ENCODE results near the gene POLD3. TPM values are rescaled to one million over a fixed set of nuclear protein-coding genes. Genes with fewer than 3 reads are reported as not detected.
"Not testable (repeated sequence)": the region's sequence is repeated elsewhere in the genome, so short reads cannot be mapped to it uniquely, and the experiment has no call there.

POLD3 gene
- total RNA-seq, 1 donor from 2014 or later = 50.1 TPM

DNA sequence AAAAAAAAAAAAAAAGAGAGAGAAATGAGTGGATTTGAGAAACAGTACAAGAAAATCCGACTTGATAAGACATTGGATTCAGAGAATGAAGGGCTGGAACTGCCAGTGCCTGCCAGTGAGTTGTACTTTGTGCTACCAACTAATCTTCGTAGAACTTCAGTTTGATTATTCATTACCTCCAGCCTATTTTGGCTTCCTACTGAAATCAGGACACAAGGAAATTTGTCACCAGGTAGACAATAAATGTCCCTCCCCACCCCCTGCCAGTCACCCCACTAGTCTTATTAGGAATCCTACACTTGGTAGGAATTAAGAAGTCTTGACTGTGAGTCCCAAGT is 21.4 kb upstream of the POLD3 start:
- Mint-ChIP-seq H3K9me3 (no peaks in the 10 kb centered on the region), H3K27ac (no peak overlapping the region), H3K27me3 (ENCODE audit: insufficient read depth) (peaks cover 4% of the 10 kb centered on the region), H3K36me3 (ENCODE audit: low read depth) (no peaks in the 10 kb centered on the region), H3K4me3 (no peak overlapping the region), H3K4me1 (ENCODE audit: low read depth) (no peaks in the 10 kb centered on the region)
- intact Hi-C loops (cut with micrococcal nuclease) = loop anchor here (5.0 kb wide), 1 partner anchor 314 kb away; no protein-coding TSS in a partner anchor
- DNase-seq (ENCODE audit: low spot score) = no peak

GRCh38 chr11:74572349-74572748 is 20.0 kb upstream of the POLD3 start:
- no peak overlapping the region for H3K4me3 Mint-ChIP-seq
- DNase-seq (ENCODE audit: low spot score) = no peak
- peaks cover 4% of the 10 kb centered on the region for H3K27me3 Mint-ChIP-seq (ENCODE audit: insufficient read depth)
- intact Hi-C loops (cut with micrococcal nuclease) = loop anchor here (5.0 kb wide), 1 partner anchor 315 kb away; no protein-coding TSS in a partner anchor
- H3K27ac Mint-ChIP-seq = no peak overlapping the region
- no peaks in the 10 kb centered on the region for H3K4me1 Mint-ChIP-seq (ENCODE audit: low read depth)
- H3K36me3 Mint-ChIP-seq (ENCODE audit: low read depth) = no peaks in the 10 kb centered on the region
- H3K9me3 Mint-ChIP-seq = no peaks in the 10 kb centered on the region

DNA sequence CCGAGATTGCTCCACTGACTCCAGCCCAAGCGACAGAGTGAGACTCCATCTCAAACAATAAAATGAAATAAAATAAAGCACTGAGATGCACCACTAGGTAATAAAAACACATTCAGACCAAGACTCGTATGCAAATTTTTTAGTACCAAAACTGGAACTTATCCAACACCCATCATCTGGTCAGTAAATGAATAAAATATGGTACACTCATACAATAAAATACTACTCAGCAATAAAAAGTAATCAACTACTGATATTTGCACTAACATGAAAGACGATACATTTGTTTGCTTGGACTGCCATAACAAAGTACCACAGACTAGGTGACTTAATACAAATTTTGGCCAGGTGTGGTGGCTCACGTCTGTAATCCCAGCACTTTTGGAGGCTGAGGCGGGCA is 17.8 kb upstream of the POLD3 start:
- Mint-ChIP-seq H3K9me3 (no peaks in the 10 kb centered on the region), H3K36me3 (ENCODE audit: low read depth) (no peaks in the 10 kb centered on the region), H3K4me1 (ENCODE audit: low read depth) (no peaks in the 10 kb centered on the region), H3K27me3 (ENCODE audit: insufficient read depth) (peaks cover 9% of the 10 kb centered on the region), H3K4me3 (no peak overlapping the region), H3K27ac (no peak overlapping the region)
- intact Hi-C loops (cut with micrococcal nuclease) = loop anchor here (5.0 kb wide), 1 partner anchor 317 kb away; no protein-coding TSS in a partner anchor
- no peak for DNase-seq (ENCODE audit: low spot score)

DNA sequence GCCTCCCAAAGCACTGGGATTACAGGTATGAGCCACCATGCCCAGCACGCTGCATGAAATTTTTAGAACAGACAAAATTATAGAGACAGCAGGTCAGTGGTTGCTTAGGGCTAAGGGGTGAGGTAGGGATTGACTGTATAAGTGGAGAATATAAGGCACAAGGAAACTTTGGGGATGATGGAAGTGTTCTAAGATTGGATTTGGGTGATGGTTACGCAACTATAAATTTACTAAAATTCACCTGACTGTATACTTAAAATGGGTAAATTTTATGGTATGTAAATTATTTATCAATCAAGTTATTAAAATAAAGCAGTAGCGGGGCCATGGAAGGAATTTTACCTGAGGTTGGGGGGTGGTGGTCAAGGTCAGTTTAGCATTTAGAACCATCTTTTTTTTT is 16.4 kb upstream of the POLD3 start:
- DNase-seq (ENCODE audit: low spot score) = no peak
- H3K36me3 Mint-ChIP-seq (ENCODE audit: low read depth) = no peaks in the 10 kb centered on the region
- no peak overlapping the region for H3K27ac Mint-ChIP-seq
- no peaks in the 10 kb centered on the region for H3K9me3 Mint-ChIP-seq
- no peaks in the 10 kb centered on the region for H3K4me1 Mint-ChIP-seq (ENCODE audit: low read depth)
- intact Hi-C loops (cut with micrococcal nuclease) = no loop called here
- H3K27me3 Mint-ChIP-seq (ENCODE audit: insufficient read depth) = peaks cover 8% of the 10 kb centered on the region
- no peak overlapping the region for H3K4me3 Mint-ChIP-seq

DNA sequence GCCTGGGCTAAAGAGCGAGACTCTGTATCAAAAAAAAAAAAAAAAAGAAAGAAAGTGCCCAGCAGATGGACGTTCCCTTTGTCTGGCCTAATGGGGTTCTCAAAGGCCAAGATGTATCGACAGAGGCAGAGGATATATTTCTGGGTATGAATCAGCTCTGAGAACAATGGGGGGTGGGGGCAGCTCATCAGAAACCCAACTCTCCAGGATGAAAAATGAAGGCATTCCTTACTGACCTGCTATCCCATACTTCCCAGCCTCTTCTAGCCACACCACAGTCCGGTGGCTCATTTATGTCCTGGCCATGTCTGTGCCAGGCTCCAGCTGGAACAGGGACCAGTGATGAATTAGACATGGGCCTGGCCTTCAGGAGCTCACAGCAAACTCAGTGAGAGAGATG is 15.2 kb upstream of the POLD3 start:
- Mint-ChIP-seq H3K9me3 (no peaks in the 10 kb centered on the region), H3K27ac (no peak overlapping the region), H3K4me3 (no peak overlapping the region), H3K4me1 (ENCODE audit: low read depth) (no peaks in the 10 kb centered on the region), H3K27me3 (ENCODE audit: insufficient read depth) (peaks cover 8% of the 10 kb centered on the region), H3K36me3 (ENCODE audit: low read depth) (no peaks in the 10 kb centered on the region)
- DNase-seq (ENCODE audit: low spot score) = no peak
- intact Hi-C loops (cut with micrococcal nuclease) = no loop called here

- Mint-ChIP-seq H3K9me3 (no peaks in the 10 kb centered on the region), H3K27ac (no peak overlapping the region), H3K36me3 (ENCODE audit: low read depth) (no peaks in the 10 kb centered on the region), H3K4me1 (ENCODE audit: low read depth) (no peaks in the 10 kb centered on the region), H3K4me3 (no peak overlapping the region), H3K27me3 (ENCODE audit: insufficient read depth) (peaks cover 8% of the 10 kb centered on the region)
- intact Hi-C loops (cut with micrococcal nuclease) = no loop called here
- DNase-seq (ENCODE audit: low spot score) = no peak
Observed at GRCh38 chr11:74577624-74578396, 14.6 kb upstream of the POLD3 start.

DNA sequence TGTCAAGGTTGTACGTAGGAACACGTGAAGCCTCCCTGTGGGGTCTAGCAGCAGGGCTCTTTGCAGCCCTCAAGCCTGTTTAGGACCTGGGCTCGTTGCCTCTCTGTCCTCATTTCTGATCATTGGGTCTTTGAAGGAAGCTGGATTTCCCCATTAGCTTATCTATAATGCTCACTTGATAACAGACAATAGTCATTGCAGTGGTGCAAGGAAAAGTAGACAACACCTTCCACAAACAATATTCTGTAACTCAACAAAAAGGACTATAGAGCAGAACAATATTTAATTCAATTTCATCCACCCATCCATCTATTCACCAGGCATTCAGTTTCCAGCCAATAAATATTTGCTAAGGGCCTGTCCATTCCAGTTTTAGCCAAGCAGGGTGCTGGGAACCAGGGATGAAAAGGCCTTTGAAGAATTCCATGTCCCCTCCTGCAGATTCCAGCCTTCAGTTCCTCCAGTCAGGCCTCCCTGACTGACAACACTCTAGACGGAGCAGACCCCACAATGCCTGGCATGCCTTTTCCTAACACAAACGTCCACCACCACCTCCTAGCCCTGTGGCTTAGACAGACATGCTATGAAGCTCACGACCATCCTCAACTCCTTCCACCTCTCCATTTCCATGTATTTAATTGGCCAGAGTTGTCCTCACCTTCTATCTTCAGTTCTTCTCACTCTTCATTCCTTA is 12.7 kb upstream of the POLD3 start:
- intact Hi-C loops (cut with micrococcal nuclease) = no loop called here
- no peaks in the 10 kb centered on the region for H3K4me1 Mint-ChIP-seq (ENCODE audit: low read depth)
- H3K36me3 Mint-ChIP-seq (ENCODE audit: low read depth) = no peaks in the 10 kb centered on the region
- DNase-seq (ENCODE audit: low spot score) = no peak
- H3K9me3 Mint-ChIP-seq = no peaks in the 10 kb centered on the region
- peaks cover 8% of the 10 kb centered on the region for H3K27me3 Mint-ChIP-seq (ENCODE audit: insufficient read depth)
- no peak overlapping the region for H3K27ac Mint-ChIP-seq
- H3K4me3 Mint-ChIP-seq = no peak overlapping the region

GRCh38 chr11:74581954-74582547 is 10.3 kb upstream of the POLD3 start:
- Mint-ChIP-seq H3K27me3 (ENCODE audit: insufficient read depth) (peaks cover 5% of the 10 kb centered on the region), H3K9me3 (no peaks in the 10 kb centered on the region), H3K36me3 (ENCODE audit: low read depth) (no peaks in the 10 kb centered on the region), H3K4me3 (no peak overlapping the region), H3K4me1 (ENCODE audit: low read depth) (no peaks in the 10 kb centered on the region), H3K27ac (no peak overlapping the region)
- intact Hi-C loops (cut with micrococcal nuclease) = no loop called here
- no peak for DNase-seq (ENCODE audit: low spot score)

GRCh38 chr11:74583024-74583624 is 9.3 kb upstream of the POLD3 start:
- intact Hi-C loops (cut with micrococcal nuclease) = no loop called here
- H3K9me3 Mint-ChIP-seq = no peaks in the 10 kb centered on the region
- no peak for DNase-seq (ENCODE audit: low spot score)
- H3K27ac Mint-ChIP-seq = no peak overlapping the region
- no peak overlapping the region for H3K4me3 Mint-ChIP-seq
- no peaks in the 10 kb centered on the region for H3K36me3 Mint-ChIP-seq (ENCODE audit: low read depth)
- no peaks in the 10 kb centered on the region for H3K4me1 Mint-ChIP-seq (ENCODE audit: low read depth)
- peaks cover 5% of the 10 kb centered on the region for H3K27me3 Mint-ChIP-seq (ENCODE audit: insufficient read depth)

GRCh38 chr11:74590492-74590891 is 1.9 kb upstream of the POLD3 start:
- H3K4me3 Mint-ChIP-seq; H3K9me3 Mint-ChIP-seq; H3K27me3 Mint-ChIP-seq (ENCODE audit: insufficient read depth); H3K27ac Mint-ChIP-seq; DNase-seq (ENCODE audit: low spot score): not testable (repeated sequence)
- Mint-ChIP-seq H3K4me1 (ENCODE audit: low read depth) (peaks cover 30% of the 10 kb centered on the region), H3K36me3 (ENCODE audit: low read depth) (peaks cover 13% of the 10 kb centered on the region)
- intact Hi-C loops (cut with micrococcal nuclease) = loop anchor here (5.0 to 10.0 kb wide), 4 partner anchors 552 to 1778 kb away; partner anchors contain the start of genes ATG16L2, COA4, PAAF1 and TPBGL

GRCh38 chr11:74592063-74592440 is 330 bp upstream of the POLD3 start:
- Mint-ChIP-seq H3K9me3 (no peaks in the 10 kb centered on the region), H3K4me1 (ENCODE audit: low read depth) (peaks cover 30% of the 10 kb centered on the region), H3K36me3 (ENCODE audit: low read depth) (peaks cover 20% of the 10 kb centered on the region), H3K4me3 (peak overlapping the region; percentile 100), H3K27me3 (ENCODE audit: insufficient read depth) (peaks cover 3% of the 10 kb centered on the region), H3K27ac (no peak overlapping the region)
- no peak for DNase-seq (ENCODE audit: low spot score)
- intact Hi-C loops (cut with micrococcal nuclease) = loop anchor here (1.0 to 10.0 kb wide), 9 partner anchors 99 to 1780 kb away; partner anchors contain the start of genes ATG16L2, C2CD3, COA4 and LIPT2

DNA sequence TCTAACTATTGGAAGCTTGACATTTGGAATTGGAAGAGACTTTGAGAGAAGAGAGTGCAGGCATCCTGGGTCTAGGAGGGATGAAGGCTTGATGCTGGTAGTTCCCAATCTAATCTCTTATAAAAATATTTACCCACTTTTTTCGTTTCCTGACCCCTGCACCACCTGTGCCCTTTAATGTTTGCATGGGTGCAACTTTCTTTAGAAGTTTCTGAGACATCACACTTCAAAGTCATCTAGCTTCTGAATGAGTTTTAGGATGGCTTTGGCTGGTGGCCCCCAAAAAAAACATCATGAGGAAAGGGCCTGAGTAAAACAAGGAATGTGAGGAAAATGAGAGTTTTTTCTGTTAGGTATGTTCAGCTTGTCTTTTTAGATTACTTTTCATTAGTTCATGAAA is 1.1 kb downstream of the POLD3 start:
- peak overlapping the region; percentile 100 for H3K4me3 Mint-ChIP-seq
- H3K9me3 Mint-ChIP-seq = no peaks in the 10 kb centered on the region
- peaks cover 3% of the 10 kb centered on the region for H3K27me3 Mint-ChIP-seq (ENCODE audit: insufficient read depth)
- DNase-seq (ENCODE audit: low spot score) = no peak
- intact Hi-C loops (cut with micrococcal nuclease) = loop anchor here (2.0 to 10.0 kb wide), 7 partner anchors 155 to 1781 kb away; partner anchors contain the start of genes ATG16L2, C2CD3, COA4 and NEU3
- peaks cover 30% of the 10 kb centered on the region for H3K36me3 Mint-ChIP-seq (ENCODE audit: low read depth)
- peaks cover 30% of the 10 kb centered on the region for H3K4me1 Mint-ChIP-seq (ENCODE audit: low read depth)
- peak overlapping the region; percentile 98 for H3K27ac Mint-ChIP-seq

Data from activated T-helper 1 cell treated with anti-CD3 and anti-CD28 coated beads, Interleukin-12 subunit alpha, Interleukin-12 subunit beta, Interleukin-2, Interleukin-4 antibody, amounts not matched to agents 30 ng/mL and 10 ng/mL and 1 ng/mL, durations not matched to agents 14 hours and 24 hours and 36 hours (primary cell).